Amniotic stem cell (primary cell): ENCODE data around the gene POLRMT.
"Not testable (repeated sequence)": the region's sequence is repeated elsewhere in the genome, so short reads cannot be mapped to it uniquely, and the experiment has no call there.

Source experiments
- DNase-seq: peaks from one replicate; lab custom pipeline; 2025; lab: John Stamatoyannopoulos, UW

The POLRMT gene

DNA sequence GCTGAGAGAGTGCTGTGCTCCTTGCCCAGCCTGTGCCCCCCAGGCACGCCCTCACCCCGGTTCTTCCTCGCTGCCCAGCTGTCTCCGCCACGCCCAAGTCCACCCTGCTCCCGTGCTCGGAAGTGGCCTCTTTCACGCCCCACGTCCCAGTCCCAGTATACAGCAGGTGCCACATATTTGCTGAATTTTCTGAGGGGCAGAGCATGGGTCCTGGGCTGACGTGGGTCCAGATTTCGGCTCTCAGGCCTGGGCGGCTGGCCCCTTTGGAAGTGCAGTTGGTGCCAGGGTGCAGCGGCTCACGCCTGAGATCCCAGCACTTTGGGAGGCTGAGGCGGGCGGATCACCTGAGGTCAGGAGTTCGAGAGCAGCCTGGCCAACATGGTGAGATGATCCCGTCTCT lies 40.3 kb downstream of the POLRMT start:
- DNase-seq: no peak

GRCh38 chr19:592101-592500 lies 41.2 kb downstream of the POLRMT start:
- DNase-seq: no peak

DNA sequence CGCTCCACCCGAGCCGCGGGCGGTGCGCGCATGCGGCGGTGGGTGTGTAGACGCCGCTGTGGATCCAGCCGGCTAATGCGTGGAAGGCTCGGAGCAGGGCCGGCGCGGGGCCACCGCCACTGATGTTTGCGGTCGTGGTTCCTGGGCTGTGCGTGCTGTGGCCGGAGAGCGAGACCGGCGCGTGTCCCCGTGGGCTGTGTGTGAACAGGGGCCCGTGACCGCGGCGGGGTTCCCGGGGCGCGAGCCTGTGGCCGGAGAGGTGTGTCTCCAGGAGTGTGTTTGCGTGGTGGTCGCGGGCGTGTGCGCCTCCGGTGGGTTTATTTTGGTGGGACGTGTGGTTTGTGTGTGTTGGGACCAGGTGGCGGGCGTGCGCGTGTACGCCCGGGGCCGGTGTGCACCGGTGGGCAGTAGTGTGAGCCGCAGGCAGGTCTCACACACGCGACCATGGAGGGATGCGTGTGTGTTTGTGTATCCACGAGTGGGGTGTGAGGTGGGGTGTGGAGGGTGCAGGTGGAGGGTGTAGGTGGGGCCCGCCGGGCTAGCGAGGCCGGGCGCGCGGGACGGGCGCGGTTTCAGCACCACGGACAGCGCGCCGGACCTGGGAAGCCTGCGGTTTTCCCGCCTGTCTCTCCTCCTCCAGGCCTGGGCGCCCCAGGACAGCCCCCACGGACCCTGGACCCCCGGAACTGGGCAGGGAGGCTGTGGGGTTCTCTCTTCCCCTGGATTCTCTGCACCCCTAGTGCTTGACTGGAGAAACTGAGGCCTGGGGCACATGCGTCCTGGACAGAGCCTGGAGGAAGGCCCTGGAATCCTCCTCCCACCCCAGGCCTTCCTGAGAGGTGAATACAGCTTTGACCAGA lies 42.0 kb downstream of the POLRMT start:
- no peak for DNase-seq

GRCh38 chr19:590750-591098 lies 42.6 kb downstream of the POLRMT start:
- DNase-seq: no peak

DNA sequence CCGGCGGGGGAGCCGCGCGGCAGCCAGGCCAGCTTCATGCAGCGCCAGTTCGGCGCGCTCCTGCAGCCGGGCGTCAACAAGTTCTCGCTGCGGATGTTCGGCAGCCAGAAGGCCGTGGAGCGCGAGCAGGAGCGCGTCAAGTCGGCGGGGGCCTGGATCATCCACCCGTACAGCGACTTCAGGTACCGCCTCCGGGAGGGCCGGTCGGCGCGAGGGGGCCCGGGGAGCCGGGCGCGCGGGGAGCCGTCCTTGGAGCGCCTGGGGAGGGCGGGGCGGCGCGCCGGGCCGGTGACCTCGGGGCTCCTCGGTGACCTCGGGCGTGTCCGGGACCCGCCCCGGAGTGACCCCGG lies 43.0 kb downstream of the POLRMT start:
- DNase-seq: no peak

GRCh38 chr19:589693-590395 lies 43.5 kb downstream of the POLRMT start, which contains the start of gene HCN2:
TSS of gene HCN2 (plus strand) at chr19:589881. CDS start at chr19:589946, 65 bp downstream.
- no peak for DNase-seq

- DNase-seq: no peak
Observed at GRCh38 chr19:588741-589692, 44.3 kb downstream of the POLRMT start.

GRCh38 chr19:588093-588740 lies 45.1 kb downstream of the POLRMT start:
- peak; percentile 70 for DNase-seq

- DNase-seq: no peak
Observed at GRCh38 chr19:585551-586110, 47.7 kb downstream of the POLRMT start.

GRCh38 chr19:585146-585545 lies 48.2 kb downstream of the POLRMT start:
- DNase-seq: not testable (repeated sequence)

GRCh38 chr19:584240-585001 lies 48.9 kb downstream of the POLRMT start:
- no peak for DNase-seq

DNA sequence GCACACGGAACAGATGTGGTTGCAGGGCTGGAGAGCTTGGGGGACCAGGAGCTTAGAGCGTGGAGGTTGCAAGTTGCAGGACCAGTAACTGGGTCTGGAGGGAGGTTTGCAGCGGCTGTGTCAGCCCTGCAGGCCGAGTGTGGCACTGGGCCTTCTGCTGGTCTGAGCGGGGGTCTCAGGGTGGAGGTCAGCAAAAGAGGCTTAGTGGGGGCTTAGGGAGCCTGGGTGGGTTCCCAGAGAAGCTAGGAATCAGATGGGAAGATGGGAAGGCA lies 49.4 kb downstream of the POLRMT start:
- no peak for DNase-seq

DNA sequence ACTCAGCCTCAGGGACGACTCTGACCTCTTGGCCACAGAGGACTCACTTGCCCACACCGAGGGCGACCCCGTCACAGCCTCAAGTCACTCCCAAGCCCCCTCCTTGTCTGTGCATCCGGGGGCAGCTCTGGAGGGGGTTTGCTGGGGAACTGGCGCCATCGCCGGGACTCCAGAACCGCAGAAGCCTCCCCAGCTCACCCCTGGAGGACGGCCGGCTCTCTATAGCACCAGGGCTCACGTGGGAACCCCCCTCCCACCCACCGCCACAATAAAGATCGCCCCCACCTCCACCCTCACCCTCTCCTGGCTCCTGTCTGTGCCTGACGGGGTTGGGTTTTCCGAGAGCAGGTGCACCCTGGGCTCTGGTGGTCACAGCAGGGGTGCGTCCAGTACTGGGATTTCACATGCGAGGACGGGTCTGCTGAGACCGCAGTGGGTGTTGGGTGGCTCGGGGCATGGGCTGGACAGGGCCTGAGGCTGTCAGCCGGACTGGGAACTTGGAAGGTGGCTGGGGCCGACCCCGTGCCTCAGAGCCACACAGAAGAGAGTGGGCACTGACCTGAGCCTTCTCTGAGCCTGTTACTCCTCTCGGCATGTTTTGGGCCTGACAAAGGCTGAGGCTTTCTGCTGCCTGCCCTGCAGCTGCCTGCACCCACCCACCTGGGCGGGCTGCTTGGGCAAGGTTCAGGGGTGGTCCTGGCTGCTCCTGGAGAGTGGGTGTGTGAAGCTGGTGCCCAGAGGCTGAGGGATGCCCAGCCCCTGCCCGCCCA lies 50.0 kb downstream of the POLRMT start:
- no peak for DNase-seq

GRCh38 chr19:582497-583197 lies 50.7 kb downstream of the POLRMT start:
- DNase-seq: no peak

- no peak for DNase-seq
Observed at GRCh38 chr19:581399-582111, 51.8 kb downstream of the POLRMT start.

DNA sequence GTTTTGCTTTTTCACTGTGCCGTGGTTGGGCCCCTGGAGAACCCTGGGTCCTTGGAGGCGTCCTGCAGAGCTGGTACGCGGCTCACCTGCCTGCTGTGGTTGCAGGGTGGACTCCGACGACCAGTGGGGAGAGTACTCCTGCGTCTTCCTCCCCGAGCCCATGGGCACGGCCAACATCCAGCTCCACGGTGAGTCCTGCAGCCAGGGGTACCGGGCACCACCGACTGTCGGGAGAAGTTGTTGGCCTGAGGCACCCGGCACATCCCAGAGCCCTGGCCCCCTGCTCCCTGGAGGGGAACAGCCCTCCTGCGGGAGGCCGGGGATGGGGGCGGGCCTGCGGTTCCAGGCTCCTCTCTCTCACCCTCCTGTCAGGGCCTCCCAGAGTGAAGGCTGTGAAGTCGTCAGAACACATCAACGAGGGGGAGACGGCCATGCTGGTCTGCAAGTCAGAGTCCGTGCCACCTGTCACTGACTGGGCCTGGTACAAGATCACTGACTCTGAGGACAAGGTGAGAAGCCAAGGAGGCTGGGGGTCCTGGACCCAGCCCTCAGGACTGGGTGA lies 53.0 kb downstream of the POLRMT start:
- DNase-seq: no peak

DNA sequence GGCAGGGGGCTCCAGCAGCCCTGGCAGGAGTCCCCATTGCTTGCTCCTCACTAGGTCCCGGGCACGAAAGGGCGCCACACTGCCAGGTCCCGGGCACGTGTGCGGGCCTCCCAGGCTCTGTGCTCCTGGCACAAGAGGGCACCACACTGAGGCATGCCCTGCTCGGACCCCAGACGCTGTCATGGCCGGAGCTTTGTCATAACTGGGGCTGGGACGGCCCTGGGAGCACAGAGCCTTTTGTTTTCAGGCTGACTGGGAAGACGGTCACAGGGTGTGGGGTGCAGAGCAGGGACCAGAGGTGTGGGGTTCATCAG lies 53.5 kb downstream of the POLRMT start:
- no peak for DNase-seq

DNA sequence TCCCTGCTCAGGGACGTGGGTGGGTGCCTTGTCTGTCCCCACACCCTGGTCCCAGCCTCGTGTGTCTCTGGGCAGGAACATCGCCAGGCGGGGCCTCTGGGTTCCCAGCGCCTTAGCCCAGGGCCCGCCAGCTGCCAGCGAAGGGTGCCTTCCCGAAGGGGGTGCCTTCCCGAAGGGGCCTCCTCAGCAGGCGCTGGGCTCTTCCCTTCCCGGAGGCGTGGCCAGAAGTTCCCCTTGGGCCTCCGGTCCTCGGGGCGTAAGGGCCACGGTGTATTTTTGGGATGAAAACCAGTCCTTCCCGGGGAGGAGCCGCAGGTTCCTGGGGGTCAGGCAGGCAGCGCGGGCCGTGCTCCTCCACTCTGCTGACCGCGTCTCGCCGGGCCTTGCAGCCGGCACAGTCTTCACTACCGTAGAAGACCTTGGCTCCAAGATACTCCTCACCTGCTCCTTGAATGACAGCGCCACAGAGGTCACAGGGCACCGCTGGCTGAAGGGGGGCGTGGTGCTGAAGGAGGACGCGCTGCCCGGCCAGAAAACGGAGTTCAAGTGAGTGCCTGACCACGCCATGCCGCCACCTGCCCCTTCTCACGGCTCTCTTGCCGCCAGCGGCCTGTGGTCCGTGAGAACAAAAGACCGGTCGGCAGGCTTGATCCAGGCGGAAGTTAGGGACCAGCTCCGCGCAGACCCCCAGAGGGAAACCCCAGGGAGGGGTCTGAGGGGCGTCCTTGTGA lies 54.1 kb downstream of the POLRMT start:
- DNase-seq: no peak
